Endothelial cell of umbilical vein (primary cell): ENCODE measurements around the gene SFI1.

Experiments
- CTCF ChIP-seq, 2 donors: IDR thresholded peaks; 1 replicate in 1 of 2; 2 replicates in 1 of 2; pipeline ENCODE4 v1.5.1; 2011; ENCODE audit warnings: low read length in 2 of 2, mild to moderate bottlenecking in 2 of 2, moderate library complexity in 2 of 2, control low read depth in 1 of 2, inconsistent platforms in 1 of 2, low read depth in 1 of 2; ENCODE audit not compliant: insufficient read depth in 1 of 2; ENCODE audit errors: extremely low read depth in 1 of 2
- EZH2 ChIP-seq: IDR thresholded peaks from 2 replicates; pipeline ENCODE4 v1.6.1; 2012; ENCODE audit warnings: borderline replicate concordance, low read depth, mild to moderate bottlenecking, moderate library complexity, low read length, inconsistent platforms; ENCODE audit not compliant: severe bottlenecking
- POLR2A ChIP-seq: IDR thresholded peaks from 2 replicates; pipeline ENCODE4 v1.6.1; 2012; ENCODE audit warnings: low read depth, mild to moderate bottlenecking, control low read depth, low read length
- POLR2AphosphoS5 ChIP-seq: IDR thresholded peaks from 2 replicates; pipeline ENCODE4 v1.6.1; 2012; ENCODE audit warnings: low read depth, mild to moderate bottlenecking, control low read depth, low read length, moderate library complexity; ENCODE audit not compliant: insufficient read depth

GRCh38 chr22:31520051-31520450, 23.7 kb downstream of the SFI1 start:
- TF ChIP-seq CTCF (IDR thresholded peaks at IDR 0.05; ENCODE audit: extremely low read depth in 1 of 2, insufficient read depth in 1 of 2, low read depth in 1 of 2, low read length in 2 of 2) (no peak), POLR2AphosphoS5 (no peak), EZH2 (no peak), POLR2A (no peak)
